Gastroesophageal sphincter (tissue), 3 donors: Measurements from ENCODE around the gene GPR62.

ENCODE experiments used
- POLR2AphosphoS5 ChIP-seq: sonication (generic); formaldehyde crosslinking; IDR thresholded peaks from one replicate; pipeline ENCODE4 v1.6.1; 2017; ENCODE audit warnings: antibody characterized with exemption
- TF ChIP-seq, protein P1 (sequence below), 4 experiments: fragments of 200-600 bp in 2 of 4; fragments of 450-650 bp in 2 of 4; sonication (generic) in 1 of 4; IDR thresholded peaks; one replicate each; pipeline ENCODE4 v1.5.1; 2017 to 2019; ENCODE audit warnings: antibody characterized with exemption in 4 of 4, mild to moderate bottlenecking in 2 of 4, moderate library complexity in 2 of 4

GRCh38 chr3:51974963-51975851 is 20.0 kb downstream of the GPR62 start, which contains the start of gene ABHD14A:
- TF ChIP-seq, protein P1, sequence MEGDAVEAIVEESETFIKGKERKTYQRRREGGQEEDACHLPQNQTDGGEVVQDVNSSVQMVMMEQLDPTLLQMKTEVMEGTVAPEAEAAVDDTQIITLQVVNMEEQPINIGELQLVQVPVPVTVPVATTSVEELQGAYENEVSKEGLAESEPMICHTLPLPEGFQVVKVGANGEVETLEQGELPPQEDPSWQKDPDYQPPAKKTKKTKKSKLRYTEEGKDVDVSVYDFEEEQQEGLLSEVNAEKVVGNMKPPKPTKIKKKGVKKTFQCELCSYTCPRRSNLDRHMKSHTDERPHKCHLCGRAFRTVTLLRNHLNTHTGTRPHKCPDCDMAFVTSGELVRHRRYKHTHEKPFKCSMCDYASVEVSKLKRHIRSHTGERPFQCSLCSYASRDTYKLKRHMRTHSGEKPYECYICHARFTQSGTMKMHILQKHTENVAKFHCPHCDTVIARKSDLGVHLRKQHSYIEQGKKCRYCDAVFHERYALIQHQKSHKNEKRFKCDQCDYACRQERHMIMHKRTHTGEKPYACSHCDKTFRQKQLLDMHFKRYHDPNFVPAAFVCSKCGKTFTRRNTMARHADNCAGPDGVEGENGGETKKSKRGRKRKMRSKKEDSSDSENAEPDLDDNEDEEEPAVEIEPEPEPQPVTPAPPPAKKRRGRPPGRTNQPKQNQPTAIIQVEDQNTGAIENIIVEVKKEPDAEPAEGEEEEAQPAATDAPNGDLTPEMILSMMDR (IDR thresholded peaks at IDR 0.05), result peak in 1 of 4 experiments; percentile 27
- TF ChIP-seq POLR2AphosphoS5, result peak; percentile 12
